Stimulated activated CD8-positive, alpha-beta memory T cell treated with anti-CD3 and anti-CD28 coated beads, Interleukin-12 subunit alpha, Interleukin-12 subunit beta, amount 100 ng/mL, for 1 hour (primary cell): Measurements from ENCODE around the gene NELFB.

ENCODE experiments used
- DNase-seq: peaks from one replicate; pipeline ENCODE4 v3.0.0-alpha.2; 2020; ENCODE audit warnings: low read depth

NELFB gene

DNA sequence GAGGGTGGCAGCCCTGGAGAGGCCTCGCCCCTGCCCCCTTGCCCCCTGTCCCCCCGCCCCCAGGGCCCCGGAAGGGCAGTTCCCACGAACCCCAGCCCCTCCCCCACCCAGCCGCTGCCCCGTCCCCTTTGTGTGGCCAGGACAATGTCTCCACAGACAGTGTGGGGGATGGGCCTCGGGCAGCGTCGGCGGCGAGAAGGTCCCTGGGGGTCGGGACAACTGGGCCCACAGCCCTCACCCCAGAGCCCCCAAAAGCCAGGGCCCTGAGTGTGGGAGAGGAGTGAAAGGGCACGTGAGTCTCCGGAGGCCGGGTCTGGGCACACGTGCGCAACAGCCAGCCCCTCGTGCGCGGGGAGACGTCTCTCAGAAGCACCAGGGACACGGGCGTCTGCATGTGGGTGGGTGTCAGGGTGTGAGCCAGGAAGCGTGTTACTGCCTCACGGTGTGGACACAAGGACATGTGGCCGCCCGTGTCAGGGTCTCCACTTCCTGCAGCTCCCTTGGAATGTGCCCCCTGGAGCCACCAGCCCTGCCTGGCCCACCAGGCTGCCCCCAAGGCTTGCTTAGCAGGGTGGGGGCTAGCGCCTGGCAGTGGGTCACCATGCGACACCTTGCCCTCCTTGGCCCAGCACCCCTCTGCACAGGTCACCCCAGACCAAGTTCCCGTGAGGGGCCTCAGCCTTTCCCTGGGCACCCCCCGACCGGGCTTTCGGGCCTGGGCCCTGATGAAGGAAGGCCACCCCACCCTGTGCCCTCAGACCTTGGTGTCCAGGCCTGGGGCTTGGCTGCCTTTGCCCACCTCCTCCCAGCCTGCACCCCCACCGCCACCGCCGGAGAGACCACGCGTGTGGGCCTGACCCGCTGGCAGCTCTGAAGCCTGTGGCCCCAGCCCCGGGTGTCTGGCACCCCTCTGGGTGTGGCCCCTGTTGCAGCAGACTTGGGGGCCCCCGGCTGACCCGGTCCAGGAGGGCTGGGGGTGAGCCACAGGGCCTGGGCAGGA lies 59.7 kb downstream of the NELFB start:
- DNase-seq, result no peak

DNA sequence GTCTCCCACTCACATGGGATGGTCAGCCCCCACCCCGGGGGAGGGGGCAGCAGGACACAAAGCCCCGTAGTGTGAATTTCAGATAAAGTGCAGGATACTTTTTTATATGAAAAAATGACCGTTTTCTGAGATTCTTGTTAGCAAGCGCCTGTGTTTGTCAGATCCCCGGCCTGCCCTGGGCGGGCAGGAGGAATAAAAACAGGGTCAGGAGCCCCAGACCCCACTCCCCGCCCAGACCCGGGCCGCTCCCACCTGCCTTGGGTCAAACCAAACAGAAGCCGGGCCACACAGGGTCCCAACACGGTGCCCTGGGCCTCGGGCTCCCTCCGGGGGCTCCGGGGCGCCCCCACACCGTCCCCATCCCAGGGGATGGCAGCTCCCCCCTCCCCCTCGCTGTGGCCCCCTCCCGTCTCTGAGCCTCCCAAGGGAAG lies 60.5 kb downstream of the NELFB start:
- DNase-seq, result no peak

DNA sequence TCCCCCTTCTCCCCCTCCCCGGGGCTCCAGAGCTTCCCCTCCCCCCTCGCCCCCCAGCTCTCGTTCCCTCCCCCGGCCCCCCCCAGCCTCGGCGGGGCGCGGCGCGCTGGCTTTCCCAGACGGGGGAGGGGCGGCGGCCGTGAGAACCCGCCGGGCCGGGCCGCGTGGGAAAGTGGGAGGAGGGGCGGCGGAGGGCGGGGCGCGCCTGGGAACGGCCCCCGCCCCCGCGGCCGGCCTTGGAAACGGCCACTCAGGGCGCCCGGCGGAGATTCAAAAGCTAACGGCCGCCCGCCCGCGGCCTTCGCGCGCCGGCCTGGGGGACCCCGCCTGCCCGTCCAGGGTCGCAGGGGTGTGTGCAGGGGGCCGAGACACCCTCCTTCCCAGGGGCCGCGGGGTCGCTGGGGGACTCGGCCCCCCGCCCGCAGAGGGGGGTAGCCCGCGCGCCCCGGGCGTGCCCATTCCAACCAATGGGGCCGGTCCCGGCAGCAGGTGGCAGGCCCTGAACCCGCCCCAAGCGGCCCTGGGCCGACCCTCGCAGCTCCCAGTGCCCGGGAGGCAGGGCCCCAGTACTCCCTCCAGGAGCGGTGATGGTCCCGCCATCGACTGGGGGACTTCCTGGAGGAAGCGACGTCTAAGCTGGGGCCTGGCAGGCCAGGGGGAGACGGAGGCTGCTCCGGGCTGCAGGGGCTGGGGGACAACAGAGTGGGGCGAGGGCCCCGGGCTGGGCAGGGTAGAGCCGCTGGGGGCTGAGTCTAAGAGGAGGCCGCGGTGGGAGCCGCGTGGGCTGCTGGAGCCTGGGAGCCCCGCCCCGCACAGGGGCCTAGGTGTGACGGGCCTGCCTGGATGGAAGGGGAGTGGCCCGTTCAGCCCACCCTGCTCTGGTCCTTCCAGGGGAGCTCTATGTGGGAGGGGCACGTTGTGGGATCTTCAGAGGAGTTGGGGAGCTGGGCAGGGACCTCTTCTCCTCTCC lies 61.2 kb downstream of the NELFB start:
- DNase-seq, result no peak

DNA sequence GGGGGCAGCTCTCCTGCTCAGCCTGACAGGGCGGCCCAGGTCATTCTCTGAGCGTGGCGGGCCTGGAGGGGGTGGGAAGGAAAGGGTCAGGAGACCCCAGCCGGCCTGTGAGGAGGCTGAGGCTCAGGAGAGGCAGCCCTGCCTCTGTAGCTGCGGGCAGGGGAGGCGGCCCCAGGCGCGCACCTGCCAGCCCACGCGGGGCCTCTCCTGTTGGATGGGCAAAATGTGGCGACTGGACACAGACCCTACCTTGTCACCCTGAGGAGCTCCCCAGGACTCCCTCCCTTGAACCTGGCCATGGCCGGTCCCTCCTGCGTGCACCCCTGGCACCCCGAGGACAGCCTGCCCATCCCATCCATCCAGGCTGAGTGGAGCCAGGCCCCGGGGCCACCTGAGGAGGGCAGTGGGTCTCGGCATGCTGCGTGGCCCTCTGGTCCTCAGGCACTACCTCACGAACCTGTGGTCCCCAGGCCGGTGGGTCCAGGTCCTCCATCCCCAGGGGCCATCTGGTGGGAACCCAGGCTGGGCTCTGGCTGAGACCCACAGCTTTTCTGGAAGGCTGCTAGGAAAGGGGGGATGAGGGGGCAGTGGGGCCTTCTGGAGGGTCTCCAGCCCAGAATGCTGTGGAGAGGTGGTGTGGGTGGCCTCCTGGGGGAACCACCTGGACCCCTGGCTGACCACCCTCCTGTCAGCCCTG lies 62.0 kb downstream of the NELFB start:
- DNase-seq, result no peak

DNA sequence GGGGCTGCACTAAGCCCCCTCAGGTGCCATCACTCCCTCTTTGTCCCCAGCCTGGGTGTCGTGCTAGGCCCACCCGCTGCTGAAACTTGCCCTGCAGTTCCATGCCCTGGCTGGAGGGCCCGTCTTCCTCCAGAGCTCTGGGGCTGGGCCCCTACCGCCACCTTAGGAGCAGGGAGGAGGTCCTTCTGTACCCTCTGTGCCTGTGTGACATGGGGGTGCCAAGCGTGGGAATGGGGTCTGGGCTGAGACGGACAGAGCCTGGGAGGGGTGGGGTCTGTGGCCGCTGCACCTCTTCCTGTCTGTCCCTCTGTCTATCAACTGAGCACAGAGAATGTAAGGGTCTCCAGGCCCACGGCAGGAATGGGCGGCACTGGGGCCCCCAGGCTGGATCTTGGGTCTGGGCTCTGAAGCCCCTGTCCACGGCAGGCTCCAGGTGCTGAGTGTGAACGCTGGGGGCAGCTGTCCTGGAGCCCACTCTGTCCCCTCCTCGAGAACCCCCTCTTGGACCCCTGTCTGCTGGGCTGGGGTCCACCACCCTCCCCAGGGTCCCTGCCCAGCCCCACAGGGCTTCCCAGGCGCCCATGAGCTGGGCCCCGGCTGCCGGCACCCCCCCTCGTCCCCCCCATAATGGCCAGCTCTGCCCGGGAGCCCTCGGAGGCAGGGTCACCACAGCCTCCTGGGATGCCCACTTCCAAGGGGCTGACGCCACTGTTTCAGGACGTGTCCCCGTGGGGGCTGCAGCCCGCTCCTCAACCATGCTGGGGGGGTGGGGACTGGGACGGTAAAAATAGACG lies 62.8 kb downstream of the NELFB start:
- DNase-seq, result no peak

DNA sequence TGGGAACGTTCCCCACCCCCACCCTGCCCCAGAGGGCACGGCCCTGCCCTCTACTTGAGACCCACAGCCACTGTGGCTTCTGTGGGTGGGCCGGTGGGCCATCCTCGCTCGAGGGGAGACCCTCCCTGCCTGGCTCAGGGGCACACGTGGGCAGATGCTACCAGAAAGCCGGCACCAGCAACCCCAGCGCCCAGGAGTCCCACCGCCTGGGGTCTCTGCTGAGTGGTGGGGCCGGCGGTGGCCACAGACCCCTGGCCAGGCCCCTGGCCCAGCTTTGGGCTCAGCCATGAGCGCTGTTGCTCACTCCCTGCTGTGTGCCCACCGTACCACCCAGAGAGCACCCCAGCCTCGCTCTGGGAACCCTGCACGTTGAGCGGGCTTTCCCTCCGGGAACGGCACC lies 63.5 kb downstream of the NELFB start:
- no peak for DNase-seq

DNA sequence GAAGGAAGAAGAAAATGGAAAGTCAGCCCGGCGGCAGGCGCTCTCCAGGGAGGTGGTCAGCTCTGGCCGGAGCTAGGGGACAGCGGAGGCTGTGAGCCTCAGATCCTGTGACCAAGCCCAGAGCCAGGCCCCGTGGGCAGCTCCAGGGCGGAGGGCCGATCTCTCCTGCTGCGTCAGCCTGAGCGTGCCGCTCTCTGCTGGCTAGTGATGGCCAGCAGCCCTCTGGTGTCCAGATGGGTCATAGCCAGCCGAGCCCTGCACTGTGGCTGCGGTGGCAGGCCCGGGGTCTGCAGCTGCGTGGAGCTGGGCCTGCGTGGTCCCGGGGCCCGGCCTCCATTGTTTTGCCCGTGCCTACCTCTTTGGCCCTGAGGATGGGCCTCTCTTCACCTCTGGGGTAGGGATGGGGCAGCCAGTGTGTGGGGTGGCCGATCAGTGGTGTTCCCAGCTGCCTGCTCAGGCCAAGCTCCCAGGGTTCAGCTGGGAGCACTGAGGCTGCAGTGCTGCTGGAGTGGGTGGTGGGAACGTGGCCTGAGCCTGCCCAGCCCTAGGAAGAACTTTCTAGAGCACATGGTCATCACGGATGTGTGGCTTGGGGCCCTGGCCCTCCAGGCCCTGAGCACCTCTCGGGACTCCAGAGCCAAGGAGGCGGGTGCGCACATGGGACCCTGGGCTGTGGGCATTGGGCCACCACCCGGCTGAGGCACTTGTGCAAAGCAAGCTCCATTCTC lies 64.0 kb downstream of the NELFB start:
- no peak for DNase-seq

DNA sequence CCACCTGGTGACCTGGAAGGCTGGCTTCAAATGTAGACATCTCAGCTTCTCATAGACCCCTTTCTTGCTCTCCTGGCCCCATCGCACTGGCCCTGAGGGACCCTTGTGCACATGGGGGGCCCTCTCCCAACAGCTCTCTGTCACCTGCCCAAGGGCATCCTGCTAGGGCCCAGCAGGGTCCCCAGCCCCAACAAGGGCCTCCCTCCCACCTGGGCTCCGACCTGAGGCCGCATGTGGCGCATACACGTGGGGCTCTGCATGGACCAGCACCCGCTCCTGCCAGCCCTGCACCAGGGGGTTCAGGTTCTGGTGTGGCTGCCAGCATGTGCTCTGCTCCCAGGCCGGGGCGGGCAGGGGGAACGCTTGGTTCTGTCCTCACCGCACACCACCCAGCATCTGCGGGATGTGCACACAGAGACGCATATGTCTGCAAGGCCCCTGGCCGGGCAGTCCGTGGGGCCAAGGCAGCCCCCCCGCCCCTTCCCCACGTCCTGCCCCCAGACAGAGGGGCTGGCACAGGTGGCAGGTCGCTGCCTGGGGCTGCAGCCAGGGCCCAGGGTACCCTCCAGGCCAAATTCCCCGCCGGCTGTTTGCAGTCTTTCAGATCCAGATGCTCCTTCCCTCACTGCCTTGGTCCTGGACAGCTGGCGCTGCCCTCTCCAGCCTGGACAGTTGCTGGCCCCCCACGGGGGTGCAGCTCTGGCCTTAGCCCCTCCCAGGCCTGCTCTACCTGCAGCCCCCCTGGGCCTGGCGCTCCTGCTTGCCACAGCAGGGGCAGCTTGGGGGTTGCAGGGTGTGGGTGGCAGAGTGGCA lies 64.8 kb downstream of the NELFB start:
- DNase-seq, result no peak

DNA sequence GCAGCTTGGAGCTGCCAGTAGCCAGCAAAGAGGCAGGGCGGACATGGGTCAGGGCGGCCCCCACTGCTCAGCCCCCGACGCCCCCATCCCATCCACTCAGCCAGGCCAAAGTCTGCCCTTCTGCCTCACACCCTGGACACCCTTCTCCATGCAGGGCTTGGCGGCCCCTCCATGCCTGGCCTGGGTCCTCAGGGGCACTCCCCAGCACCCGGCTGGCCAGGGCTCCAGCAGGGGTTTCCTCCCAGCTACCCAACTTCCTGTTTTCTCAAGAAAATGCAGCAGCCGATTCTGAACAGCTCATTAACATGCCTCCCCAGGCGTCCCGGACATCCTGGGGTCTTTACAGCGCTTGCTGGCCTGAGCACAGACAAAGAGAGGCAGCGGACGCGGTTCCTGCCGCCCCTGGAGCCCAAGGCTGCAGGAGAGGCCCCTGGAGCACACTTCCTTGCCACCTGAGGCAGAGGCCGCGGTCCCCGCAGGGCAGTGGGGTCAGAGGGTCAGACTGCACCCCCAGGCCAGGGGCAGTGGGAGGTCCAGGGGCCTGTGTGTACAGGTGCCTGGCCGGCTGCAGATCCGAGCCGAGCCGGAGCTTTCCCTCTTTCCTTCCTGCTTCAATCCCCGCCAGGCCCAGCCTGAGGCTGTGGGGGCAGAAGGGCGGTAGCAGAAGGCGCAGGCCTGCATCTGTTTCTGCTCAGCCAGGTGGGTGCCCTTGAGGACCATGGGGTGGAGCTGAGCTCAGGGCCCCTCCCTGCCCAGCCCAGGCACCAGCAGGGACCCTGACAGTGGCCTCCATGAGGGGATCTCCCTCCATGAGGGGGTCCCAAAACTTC lies 65.6 kb downstream of the NELFB start:
- DNase-seq, result no peak

DNA sequence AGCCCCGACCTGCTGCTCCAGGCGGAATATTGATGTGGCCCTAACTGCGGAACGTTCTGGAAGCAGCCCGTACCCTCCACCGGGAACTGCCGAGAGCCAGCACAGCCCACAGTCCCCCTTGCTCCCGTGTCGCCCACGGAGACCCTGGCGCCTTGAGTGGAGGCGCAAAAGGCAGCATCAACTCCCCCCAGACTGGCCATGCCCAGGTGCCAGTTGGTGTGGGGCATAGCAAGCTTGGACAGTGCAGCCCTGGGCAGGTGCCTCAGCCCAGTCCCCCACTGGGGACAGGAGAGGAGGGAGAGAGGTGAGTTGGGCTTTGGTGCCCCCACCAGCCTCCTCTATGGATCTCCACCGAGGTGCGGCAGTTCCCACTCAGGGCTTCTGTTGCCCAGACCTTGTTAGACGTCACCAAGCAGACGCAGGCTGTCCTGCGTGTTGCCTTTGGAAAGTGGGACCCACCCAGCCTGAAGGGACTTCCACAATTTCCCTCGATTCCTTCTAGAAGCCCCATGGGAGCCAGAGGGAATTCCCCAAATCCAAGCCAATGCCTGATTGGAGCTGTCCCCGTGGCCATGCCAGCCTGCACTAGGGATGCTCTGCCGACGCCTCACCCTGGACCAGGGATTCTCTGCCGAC lies 66.7 kb downstream of the NELFB start:
- no peak for DNase-seq
